GM19239 (cell line): ENCODE measurements around the gene TMPRSS11B.
"Not testable (repeated sequence)": the region's sequence is repeated elsewhere in the genome, so short reads cannot be mapped to it uniquely, and the experiment has no call there.

Source experiments
- DNase-seq: peaks from one replicate; pipeline ENCODE4 v3.0.0; 2011; ENCODE audit warnings: low spot score; ENCODE audit not compliant: insufficient read length
- FAIRE-seq: peaks from 2 replicates; lab custom pipeline; 2011; peaks lifted over from hg19 to GRCh38; lab: Jason Lieb, UNC

The TMPRSS11B gene

DNA sequence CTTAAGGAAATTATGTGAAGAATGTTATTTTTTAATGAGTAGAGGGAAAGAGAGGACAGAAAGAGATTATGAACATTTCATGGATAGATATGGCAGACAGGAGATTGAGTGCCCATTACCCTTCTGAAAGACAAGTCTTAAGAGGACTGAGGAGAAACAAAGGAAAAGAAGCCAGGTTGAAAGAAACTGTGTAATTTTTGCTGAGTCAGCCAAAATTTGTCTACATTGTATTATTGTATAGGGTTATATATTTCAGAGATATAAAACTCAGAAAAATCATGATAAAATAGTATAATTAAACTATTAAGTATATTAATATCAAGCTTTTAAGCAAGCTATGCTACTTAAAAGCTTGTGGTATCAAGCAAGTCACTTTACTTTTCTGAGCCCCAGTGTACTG, 4.9 kb downstream of the TMPRSS11B start:
- FAIRE-seq: no peak
- no peak for DNase-seq

DNA sequence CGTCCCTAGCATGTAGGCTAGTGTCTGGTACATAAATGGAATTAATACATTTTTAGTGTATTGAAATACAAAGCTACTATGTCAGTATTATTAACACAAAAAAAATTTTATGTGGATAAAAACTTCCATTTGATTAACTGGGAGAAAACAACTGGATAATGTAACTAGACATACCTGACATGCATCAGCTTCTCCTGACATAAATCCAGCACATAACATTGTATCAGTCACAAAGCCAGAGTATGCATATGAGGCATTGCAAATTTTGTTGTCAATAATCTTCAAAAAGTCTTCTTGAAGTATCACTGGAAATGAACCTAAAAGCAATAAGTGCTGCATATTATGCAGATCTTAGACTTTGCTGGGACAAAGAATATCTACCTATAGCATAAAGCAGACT, 16.9 kb downstream of the TMPRSS11B start:
- DNase-seq: no peak
- no peak for FAIRE-seq

DNA sequence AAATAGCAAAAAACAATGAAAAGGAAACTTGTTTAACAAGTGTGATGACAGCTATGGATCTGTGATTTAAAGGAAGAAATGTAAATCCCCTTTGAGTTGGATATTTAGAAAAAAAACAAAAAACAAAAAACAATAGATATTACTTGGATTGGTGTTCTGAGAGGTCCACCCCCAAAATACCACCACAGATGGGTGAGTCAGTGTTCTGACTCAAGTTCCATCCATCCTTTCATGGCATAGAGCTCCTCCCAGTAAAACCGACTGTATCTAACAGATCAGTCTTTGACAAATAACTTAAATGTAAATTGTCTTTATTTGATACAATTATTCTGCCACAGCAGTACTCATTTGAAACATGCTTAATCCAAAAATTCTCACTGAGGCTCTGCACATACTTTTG, 27.4 kb downstream of the TMPRSS11B start:
- DNase-seq: no peak
- no peak for FAIRE-seq

DNA sequence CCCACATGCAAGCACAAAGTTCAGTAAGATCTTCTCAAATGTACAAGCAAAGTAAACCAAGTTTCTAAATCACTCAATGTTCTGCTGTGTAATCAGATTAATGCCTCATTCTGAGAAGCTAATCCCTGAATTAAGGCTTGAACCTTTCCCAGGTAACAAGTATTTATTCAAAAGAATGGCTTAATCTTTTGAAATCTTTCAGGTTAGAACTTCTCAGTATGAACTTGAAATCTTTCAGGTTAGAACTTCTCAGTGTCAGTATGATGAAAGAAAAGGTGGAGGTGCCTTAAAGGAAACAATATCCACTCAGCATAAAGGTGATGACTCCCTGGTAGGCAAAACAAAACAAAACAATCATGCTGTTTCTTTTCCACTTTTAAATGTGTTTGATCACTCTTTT, 29.0 kb downstream of the TMPRSS11B start:
- no peak for DNase-seq
- no peak for FAIRE-seq

GRCh38 chr4:68209003-68209402, 36.5 kb downstream of the TMPRSS11B start:
- DNase-seq: no peak
- FAIRE-seq: no peak

DNA sequence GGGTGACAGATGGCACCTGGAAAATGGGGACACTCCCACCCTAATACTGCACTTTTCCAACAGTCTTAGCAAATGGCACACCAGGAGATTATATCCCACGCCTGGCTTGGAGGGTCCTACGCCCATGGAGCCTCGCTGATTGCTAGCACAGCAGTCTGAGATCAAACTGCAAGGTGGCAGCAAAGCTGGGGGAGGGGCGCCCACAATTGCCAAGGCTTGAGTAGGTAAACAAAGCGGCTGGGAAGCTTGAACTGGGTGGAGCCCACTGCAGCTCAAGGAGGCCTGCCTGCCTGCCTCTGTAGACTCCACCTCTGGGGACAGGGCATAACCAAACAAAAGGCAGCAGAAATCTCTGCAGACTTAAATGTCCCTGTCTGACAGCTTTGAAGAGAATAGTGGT, 51.2 kb downstream of the TMPRSS11B start:
- DNase-seq, FAIRE-seq: not testable (repeated sequence)

- no peak for FAIRE-seq
Observed at GRCh38 chr4:68193194-68193593, 52.3 kb downstream of the TMPRSS11B start.

GRCh38 chr4:68187145-68187544, 58.3 kb downstream of the TMPRSS11B start:
- DNase-seq (no peak), FAIRE-seq (no peak)

More at GRCh38 chr4:68193194-68193593, 52.3 kb downstream of the TMPRSS11B start:
- no peak for DNase-seq

DNA sequence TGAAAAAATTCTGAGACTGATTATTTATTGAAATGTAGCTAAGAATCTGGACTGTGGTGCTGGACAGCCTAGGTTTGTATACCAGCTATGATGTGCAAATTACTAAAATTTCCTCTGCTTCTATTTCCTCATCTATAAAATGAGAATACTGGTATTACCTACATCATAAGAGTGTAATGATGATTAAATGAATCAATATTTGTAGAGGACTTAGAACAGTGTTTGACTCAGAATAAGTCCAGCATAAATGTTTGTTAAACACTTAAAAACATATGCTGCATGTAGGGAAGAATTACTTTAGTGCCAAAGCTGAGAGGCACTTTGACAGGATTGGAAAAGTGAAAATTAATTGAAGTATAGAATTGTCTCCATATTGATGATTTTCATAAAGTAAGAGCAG, 60.6 kb downstream of the TMPRSS11B start:
- no peak for FAIRE-seq
- DNase-seq: no peak

- no peak for FAIRE-seq
- DNase-seq: no peak
Observed at GRCh38 chr4:68183417-68183816, 62.1 kb downstream of the TMPRSS11B start.

DNA sequence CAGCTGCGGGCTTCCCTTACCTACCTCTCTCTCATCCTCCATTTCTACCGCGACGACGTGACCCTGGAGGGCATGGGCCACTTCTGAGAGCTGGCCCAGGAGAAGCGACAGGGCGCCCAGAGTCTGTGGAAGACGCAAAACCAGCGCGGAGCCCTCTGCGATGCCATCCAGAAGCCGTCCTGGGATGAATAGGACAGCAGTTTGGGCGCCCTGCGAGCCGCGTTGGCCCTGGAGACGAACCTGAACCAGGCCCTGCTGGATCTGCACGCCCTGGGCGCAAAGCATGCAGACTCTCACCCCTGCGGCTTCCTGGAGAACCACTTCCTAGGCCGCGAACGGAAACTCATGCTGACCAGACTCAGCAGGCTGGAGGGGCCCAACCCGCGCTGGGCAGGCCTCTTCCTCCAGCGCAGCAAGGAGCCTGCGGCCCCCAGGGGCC, 63.1 kb downstream of the TMPRSS11B start:
- FAIRE-seq: no peak

DNA sequence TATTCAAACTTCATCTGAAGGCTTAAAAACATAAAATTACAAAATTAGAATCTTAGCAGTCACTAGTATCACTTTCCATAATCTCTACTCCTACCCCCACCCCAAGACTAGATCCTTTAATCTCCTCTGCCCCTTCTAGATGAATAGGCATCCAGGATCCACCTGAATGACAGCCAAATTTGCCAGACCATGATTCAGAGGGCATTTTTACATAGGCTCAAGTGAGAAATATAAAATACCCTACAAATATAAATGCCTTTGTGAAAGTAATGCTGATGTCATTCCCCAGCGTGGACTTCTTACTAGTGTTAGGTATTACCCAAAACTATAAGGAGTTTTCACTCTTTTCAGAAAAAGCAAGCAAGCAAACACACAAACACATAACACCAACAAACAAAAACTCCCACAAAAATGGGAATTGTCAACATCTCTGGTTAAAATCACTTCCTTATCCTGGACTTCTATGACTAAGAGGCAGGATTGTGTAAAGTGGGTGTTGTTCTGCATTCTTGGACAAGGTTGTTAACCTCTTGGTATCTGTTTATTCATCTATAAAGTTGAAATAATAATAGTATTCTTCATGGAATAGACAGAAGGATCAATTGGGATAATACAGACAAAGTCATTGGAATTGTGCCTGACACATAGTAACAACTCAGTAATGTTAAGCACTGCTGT, 64.5 kb downstream of the TMPRSS11B start:
- no peak for DNase-seq
- no peak for FAIRE-seq

More for the DNA sequence above, 63.1 kb downstream of the TMPRSS11B start:
- no peak for DNase-seq

- FAIRE-seq: no peak
- DNase-seq: no peak
Observed at GRCh38 chr4:68176904-68177303, 68.6 kb downstream of the TMPRSS11B start.
